ENCODE data around the gene NDUFS1.

Gene NDUFS1

GRCh38 chr2:206086716-206087350 lies 72.4 kb downstream of the NDUFS1 start:
- TF ChIP-seq, protein P1, sequence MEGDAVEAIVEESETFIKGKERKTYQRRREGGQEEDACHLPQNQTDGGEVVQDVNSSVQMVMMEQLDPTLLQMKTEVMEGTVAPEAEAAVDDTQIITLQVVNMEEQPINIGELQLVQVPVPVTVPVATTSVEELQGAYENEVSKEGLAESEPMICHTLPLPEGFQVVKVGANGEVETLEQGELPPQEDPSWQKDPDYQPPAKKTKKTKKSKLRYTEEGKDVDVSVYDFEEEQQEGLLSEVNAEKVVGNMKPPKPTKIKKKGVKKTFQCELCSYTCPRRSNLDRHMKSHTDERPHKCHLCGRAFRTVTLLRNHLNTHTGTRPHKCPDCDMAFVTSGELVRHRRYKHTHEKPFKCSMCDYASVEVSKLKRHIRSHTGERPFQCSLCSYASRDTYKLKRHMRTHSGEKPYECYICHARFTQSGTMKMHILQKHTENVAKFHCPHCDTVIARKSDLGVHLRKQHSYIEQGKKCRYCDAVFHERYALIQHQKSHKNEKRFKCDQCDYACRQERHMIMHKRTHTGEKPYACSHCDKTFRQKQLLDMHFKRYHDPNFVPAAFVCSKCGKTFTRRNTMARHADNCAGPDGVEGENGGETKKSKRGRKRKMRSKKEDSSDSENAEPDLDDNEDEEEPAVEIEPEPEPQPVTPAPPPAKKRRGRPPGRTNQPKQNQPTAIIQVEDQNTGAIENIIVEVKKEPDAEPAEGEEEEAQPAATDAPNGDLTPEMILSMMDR (conservative IDR thresholded peaks at IDR 0.05; ENCODE audit: control insufficient read depth, insufficient read depth, low read depth, low read length) = no peak
- peak; percentile 33 for DNase-seq (ENCODE audit: low read depth)
- peak overlapping the region; percentile 84 for H3K4me3 ChIP-seq (ENCODE audit: control insufficient read depth, low read depth, low read length)

DNA sequence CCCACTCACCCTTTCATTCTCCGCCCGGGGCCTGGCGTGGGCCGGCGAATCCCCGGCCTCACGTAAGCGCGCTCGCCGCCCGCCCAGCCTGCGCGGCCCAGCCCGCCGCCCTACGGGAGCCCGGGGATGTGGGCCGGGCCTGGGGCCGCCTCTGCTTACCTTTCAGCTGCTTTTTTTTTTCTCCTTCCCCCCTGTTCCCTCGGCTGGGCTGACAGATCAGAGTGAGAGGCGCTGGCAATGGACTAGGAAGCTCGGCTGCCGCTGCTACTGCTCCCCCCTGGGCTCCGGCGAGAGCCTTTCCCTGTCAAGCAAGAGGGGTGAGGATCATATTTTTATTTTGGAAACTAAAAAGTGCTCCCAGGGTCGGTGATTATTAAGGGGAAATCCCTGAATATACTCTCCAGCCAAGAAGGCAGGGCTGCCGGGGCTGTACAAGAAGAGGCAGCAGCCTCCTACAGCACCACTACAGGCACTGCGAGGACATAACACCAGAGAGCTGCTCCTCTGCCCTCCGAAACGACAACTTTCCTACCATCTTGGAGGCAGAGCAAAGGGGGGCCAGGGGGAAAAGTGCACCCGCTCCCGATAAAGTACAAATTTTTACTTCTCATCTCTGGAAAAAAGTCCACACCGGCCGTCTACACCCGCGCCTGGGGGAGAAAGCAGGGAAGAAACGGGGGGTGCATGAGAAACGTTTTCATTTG lies 73.3 kb downstream of the NDUFS1 start, which contains the start of gene INO80D:
Gene INO80D, minus strand, starts transcription at position 433 of the 704 bp plus-strand sequence. CDS start 23,158 bp downstream, outside the sequence.
- peak within 1 kb of the TSS; percentile 90 for H3K4me3 ChIP-seq (ENCODE audit: control insufficient read depth, low read depth, low read length)
- DNase-seq (ENCODE audit: low read depth) = peak; percentile 85
- TF ChIP-seq, protein P1 (conservative IDR thresholded peaks at IDR 0.05; ENCODE audit: control insufficient read depth, insufficient read depth, low read depth, low read length) = peak; percentile 46

DNA sequence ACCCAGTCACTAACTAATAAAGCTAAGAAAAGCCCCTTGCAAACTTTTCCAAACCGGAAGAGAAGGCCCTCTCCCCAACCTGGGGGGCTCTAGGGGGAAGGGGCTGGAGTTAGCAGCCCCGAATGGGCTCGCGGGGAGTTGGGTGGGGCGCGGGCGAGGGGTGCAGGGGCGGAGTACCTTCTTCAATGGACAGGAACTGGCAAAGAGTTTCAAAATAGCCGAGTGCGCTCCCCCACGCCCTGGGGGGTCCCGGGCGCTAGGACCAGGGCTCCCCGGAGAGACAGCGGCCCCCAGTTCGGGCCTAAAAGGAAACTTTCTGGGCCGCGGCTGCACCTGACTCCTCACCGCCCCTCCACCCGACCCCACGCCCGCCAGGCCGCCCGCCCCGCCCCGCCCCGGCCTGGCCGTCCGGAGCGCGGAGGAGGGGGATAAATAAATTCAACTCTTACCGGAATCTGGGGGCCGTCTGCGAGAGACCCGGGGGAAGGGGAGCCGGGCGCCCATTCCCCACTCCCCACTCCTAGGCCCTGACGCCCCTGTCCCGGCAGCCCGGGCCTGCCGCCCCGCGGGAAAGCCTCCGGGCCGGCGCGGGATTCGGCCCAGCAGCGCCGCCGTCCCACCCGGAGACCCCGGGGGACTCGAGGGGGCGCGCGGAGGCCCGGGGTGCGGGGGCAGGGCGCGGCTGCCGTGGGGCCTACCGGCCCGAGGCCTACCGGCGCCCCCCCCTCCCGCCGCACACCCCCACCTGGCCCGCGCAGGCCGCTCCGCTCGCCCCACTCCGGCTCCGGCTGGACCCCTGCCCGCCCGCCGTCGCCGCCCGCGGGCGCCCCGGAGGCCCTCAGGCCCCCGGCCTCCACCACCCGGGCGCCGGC lies 74.1 kb downstream of the NDUFS1 start:
- H3K4me3 ChIP-seq (ENCODE audit: control insufficient read depth, low read depth, low read length) = peak overlapping the region; percentile 90
- TF ChIP-seq, protein P1 (conservative IDR thresholded peaks at IDR 0.05; ENCODE audit: control insufficient read depth, insufficient read depth, low read depth, low read length) = no peak
- DNase-seq (ENCODE audit: low read depth) = no peak

DNA sequence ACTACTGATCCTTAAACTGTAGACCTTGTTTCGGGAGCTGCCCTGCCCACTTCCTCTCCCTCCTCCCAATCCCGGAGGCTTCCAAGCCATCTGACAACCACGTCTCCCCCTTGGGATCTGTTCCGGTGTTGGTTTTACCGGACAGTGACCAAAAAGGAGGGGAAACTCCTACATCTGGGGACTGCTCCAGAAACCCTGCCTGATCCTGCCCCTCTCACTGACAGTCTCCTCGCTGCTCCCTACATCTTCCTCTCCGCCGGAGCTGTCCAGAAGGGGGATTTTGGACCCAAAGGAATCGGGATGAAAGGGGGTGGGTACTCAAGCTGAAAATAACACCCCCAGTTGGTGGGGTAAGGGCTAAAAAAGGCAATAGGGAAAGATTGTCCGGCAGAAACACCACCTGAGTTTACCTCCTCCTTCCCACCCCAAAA lies 74.8 kb downstream of the NDUFS1 start:
- peak; percentile 86 for DNase-seq (ENCODE audit: low read depth)
- TF ChIP-seq, protein P1 (conservative IDR thresholded peaks at IDR 0.05; ENCODE audit: control insufficient read depth, insufficient read depth, low read depth, low read length) = no peak
- peak overlapping the region; percentile 90 for H3K4me3 ChIP-seq (ENCODE audit: control insufficient read depth, low read depth, low read length)

GRCh38 chr2:206083602-206084438 lies 75.4 kb downstream of the NDUFS1 start:
- TF ChIP-seq, protein P1 (conservative IDR thresholded peaks at IDR 0.05; ENCODE audit: control insufficient read depth, insufficient read depth, low read depth, low read length) = no peak
- DNase-seq (ENCODE audit: low read depth) = no peak
- peak overlapping the region; percentile 90 for H3K4me3 ChIP-seq (ENCODE audit: control insufficient read depth, low read depth, low read length)
